H9 (cell line): ENCODE results near the gene ABCC12. TPM values are rescaled to one million over a fixed set of nuclear protein-coding genes. Genes with fewer than 3 reads are reported as not detected.

Source experiments
- DNase-seq: peaks from one replicate; pipeline ENCODE4 v3.0.0-alpha.2; 2017
- H2AFZ ChIP-seq: one replicate; pipeline ENCODE4 v1.6.1; 2013; ENCODE audit warnings: mild to moderate bottlenecking, low read length, control low read depth, moderate library complexity
- H2AK5ac ChIP-seq: 2 replicates; pipeline ENCODE4 v1.6.1; 2013; ENCODE audit warnings: low read length, control low read depth, mixed read lengths; ENCODE audit not compliant: insufficient read length
- H2BK120ac ChIP-seq: one replicate; pipeline ENCODE4 v1.6.1; 2013; ENCODE audit warnings: low read depth, mild to moderate bottlenecking, low read length, control low read depth, inconsistent platforms; ENCODE audit not compliant: poor library complexity, severe bottlenecking
- H2BK12ac ChIP-seq: 2 replicates; pipeline ENCODE4 v1.6.1; 2013; ENCODE audit warnings: low read length, control low read depth, mixed read lengths, low read depth; ENCODE audit not compliant: insufficient read length
- H2BK15ac ChIP-seq: 2 replicates; pipeline ENCODE4 v1.6.1; 2013; ENCODE audit warnings: low read depth, low read length, control low read depth
- H2BK20ac ChIP-seq: one replicate; pipeline ENCODE4 v1.6.1; 2013; ENCODE audit warnings: low read depth, mild to moderate bottlenecking, low read length, control low read depth, inconsistent platforms; ENCODE audit not compliant: poor library complexity, severe bottlenecking
- H2BK5ac ChIP-seq: 2 replicates; pipeline ENCODE4 v1.6.1; 2013; ENCODE audit warnings: low read length, control low read depth, mixed read lengths; ENCODE audit not compliant: insufficient read length
- H3K14ac ChIP-seq: 2 replicates; pipeline ENCODE4 v1.6.1; 2013; ENCODE audit warnings: low read length, control low read depth; ENCODE audit not compliant: insufficient read depth
- H3K18ac ChIP-seq: 2 replicates; pipeline ENCODE4 v1.6.1; 2013; ENCODE audit warnings: low read depth, mild to moderate bottlenecking, mixed read lengths, low read length, control low read depth; ENCODE audit not compliant: insufficient read length
- H3K23ac ChIP-seq: 2 replicates; pipeline ENCODE4 v1.6.1; 2013; ENCODE audit warnings: low read length, control low read depth, mixed read lengths, low read depth; ENCODE audit not compliant: insufficient read length
- H3K23me2 ChIP-seq: 2 replicates; pipeline ENCODE4 v1.6.1; 2013; ENCODE audit warnings: low read depth, mild to moderate bottlenecking, mixed read lengths, low read length, control low read depth; ENCODE audit not compliant: insufficient read length, poor library complexity, severe bottlenecking
- H3K27ac ChIP-seq: 2 replicates; pipeline ENCODE4 v1.5.1; 2013; ENCODE audit warnings: low read length, control low read depth, mixed read lengths, low read depth; ENCODE audit not compliant: insufficient read length
- H3K27me3 ChIP-seq: 2 replicates; pipeline ENCODE4 v1.6.1; 2013; ENCODE audit warnings: low read length, control low read depth, inconsistent platforms; ENCODE audit not compliant: insufficient read depth
- H3K4ac ChIP-seq: 2 replicates; pipeline ENCODE4 v1.6.1; 2013; ENCODE audit warnings: low read depth, mild to moderate bottlenecking, control low read depth, inconsistent platforms, low read length, moderate library complexity
- H3K4me1 ChIP-seq: 2 replicates; pipeline ENCODE4 v1.6.1; 2013; ENCODE audit warnings: low read length, control low read depth, inconsistent platforms; ENCODE audit not compliant: insufficient read depth
- H3K4me2 ChIP-seq: 2 replicates; pipeline ENCODE4 v1.6.1; 2013; ENCODE audit warnings: low read length, control low read depth, mixed read lengths; ENCODE audit not compliant: insufficient read length, insufficient read depth
- H3K56ac ChIP-seq: 2 replicates; pipeline ENCODE4 v1.6.1; 2013; ENCODE audit warnings: low read depth, mild to moderate bottlenecking, mixed read lengths, low read length, control low read depth; ENCODE audit not compliant: insufficient read length
- H3K79me1 ChIP-seq: 2 replicates; pipeline ENCODE4 v1.6.1; 2013; ENCODE audit warnings: low read depth, mild to moderate bottlenecking, moderate library complexity, low read length, control low read depth, inconsistent platforms; ENCODE audit not compliant: insufficient read depth, poor library complexity, severe bottlenecking
- H3K79me2 ChIP-seq: 2 replicates; pipeline ENCODE4 v1.6.1; 2013; ENCODE audit warnings: low read length, control low read depth, inconsistent platforms; ENCODE audit not compliant: insufficient read depth
- H3K9ac ChIP-seq: 2 replicates; pipeline ENCODE4 v1.6.1; 2013; ENCODE audit warnings: low read length, control low read depth, mixed read lengths; ENCODE audit not compliant: insufficient read length; ENCODE audit errors: extremely low read depth
- H3K9me3 ChIP-seq: one replicate; pipeline ENCODE4 v1.6.1; 2013; ENCODE audit warnings: low read depth, low read length, inconsistent platforms; ENCODE audit not compliant: control insufficient read depth
- H3T11ph ChIP-seq: one replicate; pipeline ENCODE4 v1.6.1; 2013; ENCODE audit warnings: mild to moderate bottlenecking, low read length, control low read depth, inconsistent platforms
- H4K20me1 ChIP-seq: one replicate; pipeline ENCODE4 v1.6.1; 2013; ENCODE audit not compliant: control insufficient read depth, insufficient read length, insufficient read depth
- H4K5ac ChIP-seq: 2 replicates; pipeline ENCODE4 v1.6.1; 2013; ENCODE audit warnings: low read depth, mild to moderate bottlenecking, mixed read lengths, low read length, control low read depth; ENCODE audit not compliant: insufficient read length
- H4K8ac ChIP-seq: replicated peaks from 2 replicates; pipeline ENCODE4 v1.6.1; 2013; ENCODE audit warnings: low read length, control low read depth, mixed read lengths, low read depth; ENCODE audit not compliant: insufficient read length
- H4K91ac ChIP-seq: 2 replicates; pipeline ENCODE4 v1.6.1; 2013; ENCODE audit warnings: low read depth, mild to moderate bottlenecking, moderate library complexity, mixed read lengths, low read length, control low read depth; ENCODE audit not compliant: insufficient read length
- H3K27ac Mint-ChIP-seq, 3 experiments: 2 replicates in 2 of 3; 3 replicates in 1 of 3; pipeline ENCODE4 v1.8.0; 2020 to 2021; ENCODE audit warnings: mixed read lengths in 3 of 3, mild to moderate bottlenecking in 1 of 3, moderate library complexity in 1 of 3
- H3K27me3 Mint-ChIP-seq: 2 replicates; pipeline ENCODE4 v1.8.0; 2021; ENCODE audit warnings: low read depth, mild to moderate bottlenecking, moderate library complexity, mixed read lengths
- H3K36me3 Mint-ChIP-seq, 3 experiments: 2 replicates in 2 of 3; 3 replicates in 1 of 3; pipeline ENCODE4 v1.8.0; 2020 to 2021; ENCODE audit warnings: low read depth in 3 of 3, mixed read lengths in 3 of 3; ENCODE audit not compliant: insufficient read depth in 1 of 3
- H3K4me1 Mint-ChIP-seq, 2 experiments: 2 replicates each; pipeline ENCODE4 v1.8.0; 2020; ENCODE audit warnings: mixed read lengths in 2 of 2
- H3K4me3 Mint-ChIP-seq, 2 experiments: 2 replicates in 1 of 2; 3 replicates in 1 of 2; pipeline ENCODE4 v1.8.0; 2020 to 2021; ENCODE audit warnings: mild to moderate bottlenecking in 2 of 2, mixed read lengths in 2 of 2, moderate library complexity in 1 of 2
- H3K9me3 Mint-ChIP-seq, 2 experiments: 2 replicates in 1 of 2; 3 replicates in 1 of 2; pipeline ENCODE4 v1.8.0; 2020; ENCODE audit warnings: mild to moderate bottlenecking in 2 of 2, mixed read lengths in 2 of 2, moderate library complexity in 1 of 2
- CTCF ChIP-seq: fragments of 200-600 bp; sonication (generic); conservative IDR thresholded peaks from 3 replicates; pipeline ENCODE4 v1.8.0; 2021; ENCODE audit warnings: antibody characterized with exemption, mild to moderate bottlenecking
- WGBS: extraction: QIAGEN DNeasy Blood & Tissue Kit; methylation state at CpG from one replicate; pipeline ENCODE4 v1.1.7; 2013; ENCODE audit warnings: missing lambda C conversion rate, low lambda C conversion rate, mixed read lengths; ENCODE audit not compliant: insufficient read length; ENCODE audit errors: extremely low coverage; 5-methylcytosine and 5-hydroxymethylcytosine counted together
- total RNA-seq: library from RNA; stranded (reverse); gene quantifications from 2 replicates; pipeline ENCODE4 v1.2.1, GENCODE V29; 2021

The ABCC12 gene
- total RNA-seq, 1 experiment from 2014 or later = 0.09 TPM

GRCh38 chr16:48131201-48131935, 24.4 kb downstream of the ABCC12 start:
- Histone ChIP-seq H2AFZ (no peak overlapping the region), H3K56ac (no peak overlapping the region), H2BK15ac (no peak overlapping the region), H3K27me3 (no peaks in the 10 kb centered on the region), H3K27ac (no peak overlapping the region), H2BK5ac (no peak overlapping the region), H3K79me1 (no peaks in the 10 kb centered on the region), H3K9ac (no peak overlapping the region), H4K8ac (no peak overlapping the region), H4K5ac (no peak overlapping the region), H3K79me2 (no peaks in the 10 kb centered on the region), H4K20me1 (no peaks in the 10 kb centered on the region), H4K91ac (no peak overlapping the region), H2BK20ac (no peak overlapping the region), H2BK120ac (no peak overlapping the region), H3T11ph (no peak overlapping the region), H2AK5ac (no peak overlapping the region), H3K14ac (no peak overlapping the region), H3K23me2 (no peaks in the 10 kb centered on the region), H2BK12ac (no peak overlapping the region), H3K23ac (no peak overlapping the region), H3K4me2 (no peak overlapping the region), H3K9me3 (no peaks in the 10 kb centered on the region), H3K4ac (no peak overlapping the region), H3K4me1 (peaks cover 2% of the 10 kb centered on the region; the same call in 1 of the 2 replicates), H3K18ac (no peak overlapping the region)
- DNase-seq = no peak
- TF ChIP-seq CTCF = no peak
- Mint-ChIP-seq H3K27me3 (no peaks in the 10 kb centered on the region; the same call in none of the 2 replicates), H3K36me3 (no peaks in the 10 kb centered on the region), H3K27ac (no peak overlapping the region), H3K4me1 (peaks cover 6 to 9% of the 10 kb centered on the region in 2 experiments), H3K9me3 (no peaks in the 10 kb centered on the region; a peak in 1 of 5 replicates), H3K4me3 (no peak overlapping the region)
- no CpG with 5 or more reads among the region's 6 CpGs for WGBS
